ENCODE measurements around the gene OR10H1. TPM values are rescaled to one million over a fixed set of nuclear protein-coding genes. Genes with fewer than 3 reads are reported as not detected.
"Not testable (repeated sequence)": the region's sequence is repeated elsewhere in the genome, so short reads cannot be mapped to it uniquely, and the experiment has no call there.

Gene OR10H1
- total RNA-seq, 4 donors from 2014 or later: not detected

DNA sequence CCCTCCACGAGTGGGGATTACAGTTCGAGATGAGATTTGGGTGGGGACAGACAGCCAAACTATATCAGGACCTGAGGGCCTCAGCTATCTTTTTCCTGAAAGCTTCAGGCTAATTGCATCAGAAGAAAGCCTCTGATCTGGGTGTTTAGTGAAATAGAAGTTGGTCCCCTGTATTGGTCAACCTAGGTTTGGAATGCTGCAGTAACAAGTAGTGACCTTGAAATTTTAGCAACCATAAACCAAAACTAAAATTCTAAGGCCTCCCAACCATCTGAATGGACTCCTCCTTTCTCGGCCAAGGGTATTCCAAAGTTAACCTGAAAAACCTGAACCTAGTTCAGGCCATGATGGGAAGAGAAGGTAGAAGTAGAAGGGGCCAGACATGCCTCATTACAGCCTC, 34.9 kb upstream of the OR10H1 start:
- Histone ChIP-seq H3K9me3 (no peaks in the 10 kb centered on the region), H3K4me1 (no peaks in the 10 kb centered on the region), H3K36me3 (no peaks in the 10 kb centered on the region), H3K27ac (no peak overlapping the region), H3K27me3 (no peaks in the 10 kb centered on the region), H3K4me3 (no peak overlapping the region)
- no peak for DNase-seq
- TF ChIP-seq, protein P1, sequence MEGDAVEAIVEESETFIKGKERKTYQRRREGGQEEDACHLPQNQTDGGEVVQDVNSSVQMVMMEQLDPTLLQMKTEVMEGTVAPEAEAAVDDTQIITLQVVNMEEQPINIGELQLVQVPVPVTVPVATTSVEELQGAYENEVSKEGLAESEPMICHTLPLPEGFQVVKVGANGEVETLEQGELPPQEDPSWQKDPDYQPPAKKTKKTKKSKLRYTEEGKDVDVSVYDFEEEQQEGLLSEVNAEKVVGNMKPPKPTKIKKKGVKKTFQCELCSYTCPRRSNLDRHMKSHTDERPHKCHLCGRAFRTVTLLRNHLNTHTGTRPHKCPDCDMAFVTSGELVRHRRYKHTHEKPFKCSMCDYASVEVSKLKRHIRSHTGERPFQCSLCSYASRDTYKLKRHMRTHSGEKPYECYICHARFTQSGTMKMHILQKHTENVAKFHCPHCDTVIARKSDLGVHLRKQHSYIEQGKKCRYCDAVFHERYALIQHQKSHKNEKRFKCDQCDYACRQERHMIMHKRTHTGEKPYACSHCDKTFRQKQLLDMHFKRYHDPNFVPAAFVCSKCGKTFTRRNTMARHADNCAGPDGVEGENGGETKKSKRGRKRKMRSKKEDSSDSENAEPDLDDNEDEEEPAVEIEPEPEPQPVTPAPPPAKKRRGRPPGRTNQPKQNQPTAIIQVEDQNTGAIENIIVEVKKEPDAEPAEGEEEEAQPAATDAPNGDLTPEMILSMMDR (IDR thresholded peaks at IDR 0.05): no peak
- TF ChIP-seq POLR2A (IDR thresholded peaks at IDR 0.05): no peak

DNA sequence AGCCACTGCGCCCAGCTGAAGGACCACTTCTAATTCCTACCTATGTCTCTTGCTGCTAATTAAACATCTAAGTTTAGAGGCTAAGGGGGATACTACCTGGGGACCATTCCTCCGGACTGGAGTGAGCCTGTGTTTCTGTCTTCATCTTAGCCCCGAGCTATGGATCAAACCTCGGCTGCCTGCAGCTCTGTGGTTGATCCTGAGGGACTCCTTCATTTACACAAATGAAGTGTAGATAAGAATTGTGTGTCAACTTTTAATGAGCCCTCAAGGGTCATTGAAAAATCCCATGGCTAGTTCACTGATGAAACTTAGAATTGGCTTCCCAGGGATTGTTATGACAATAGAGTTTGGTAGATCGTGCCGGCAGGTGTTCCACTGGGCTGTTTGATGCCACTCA, 31.5 kb upstream of the OR10H1 start:
- Histone ChIP-seq H3K4me1 (no peaks in the 10 kb centered on the region), H3K36me3 (no peaks in the 10 kb centered on the region), H3K4me3 (no peak overlapping the region), H3K27ac (no peak overlapping the region), H3K27me3 (no peaks in the 10 kb centered on the region), H3K9me3 (no peaks in the 10 kb centered on the region)
- no peak for TF ChIP-seq POLR2A (IDR thresholded peaks at IDR 0.05)
- TF ChIP-seq, protein P1 (IDR thresholded peaks at IDR 0.05): no peak
- DNase-seq: no peak

DNA sequence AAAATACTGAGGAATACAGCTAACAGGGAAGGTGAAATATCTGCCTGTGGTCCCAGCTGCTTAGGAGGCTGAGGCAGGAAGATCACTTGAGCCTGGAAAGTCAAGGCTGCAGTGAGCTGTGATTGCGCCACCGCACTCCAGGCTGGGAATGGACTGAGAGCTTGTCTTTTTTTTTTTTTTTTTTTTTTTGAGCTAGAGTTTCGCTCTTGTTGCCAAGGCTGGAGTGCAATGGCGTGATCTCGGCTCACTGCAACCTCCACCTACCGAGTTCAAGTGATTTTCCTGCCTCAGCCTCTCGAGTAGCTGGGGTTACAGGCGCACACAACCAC, 28.4 kb upstream of the OR10H1 start:
- H3K36me3 ChIP-seq, H3K27ac ChIP-seq, H3K4me3 ChIP-seq, H3K9me3 ChIP-seq, H3K27me3 ChIP-seq, H3K4me1 ChIP-seq: not testable (repeated sequence)
- peak in 1 of 3 donors; percentile 52 for DNase-seq

DNA sequence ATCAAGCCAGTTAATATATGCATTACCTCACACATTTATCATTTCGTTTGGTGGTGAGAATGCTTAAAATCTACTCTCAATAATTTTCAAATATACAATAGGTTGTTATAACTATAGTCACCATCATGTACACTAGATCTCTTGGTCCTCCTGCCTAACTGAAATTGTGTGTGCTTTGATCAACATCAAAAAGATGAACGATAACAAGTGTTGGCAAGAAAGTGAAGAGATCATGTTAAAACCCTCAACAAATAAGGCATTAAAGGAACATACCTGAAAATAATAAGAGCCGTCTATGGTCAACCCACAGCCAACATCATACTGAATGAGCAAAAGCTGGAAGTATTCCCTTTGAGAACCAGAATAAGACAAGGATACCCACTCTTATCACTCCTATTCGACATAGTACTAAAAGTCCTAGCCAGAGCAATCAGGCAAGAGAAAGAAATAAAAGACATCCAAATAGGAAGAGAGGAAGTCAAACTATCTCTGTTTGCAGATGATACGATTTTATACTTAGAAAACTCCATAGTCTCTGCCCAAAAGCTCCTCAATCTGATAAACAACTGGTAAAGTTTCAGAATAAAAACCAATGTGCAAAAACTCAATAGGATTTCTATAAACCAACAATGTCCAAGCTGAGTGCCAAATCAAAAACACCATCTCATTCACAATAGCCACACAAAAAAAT, 27.9 kb upstream of the OR10H1 start:
- no peak for TF ChIP-seq POLR2A (IDR thresholded peaks at IDR 0.05)
- TF ChIP-seq, protein P1 (IDR thresholded peaks at IDR 0.05): no peak
- Histone ChIP-seq H3K36me3 (no peaks in the 10 kb centered on the region), H3K4me1 (no peaks in the 10 kb centered on the region), H3K27me3 (no peaks in the 10 kb centered on the region), H3K27ac (no peak overlapping the region), H3K4me3 (no peak overlapping the region), H3K9me3 (no peaks in the 10 kb centered on the region)
- no peak for DNase-seq

DNA sequence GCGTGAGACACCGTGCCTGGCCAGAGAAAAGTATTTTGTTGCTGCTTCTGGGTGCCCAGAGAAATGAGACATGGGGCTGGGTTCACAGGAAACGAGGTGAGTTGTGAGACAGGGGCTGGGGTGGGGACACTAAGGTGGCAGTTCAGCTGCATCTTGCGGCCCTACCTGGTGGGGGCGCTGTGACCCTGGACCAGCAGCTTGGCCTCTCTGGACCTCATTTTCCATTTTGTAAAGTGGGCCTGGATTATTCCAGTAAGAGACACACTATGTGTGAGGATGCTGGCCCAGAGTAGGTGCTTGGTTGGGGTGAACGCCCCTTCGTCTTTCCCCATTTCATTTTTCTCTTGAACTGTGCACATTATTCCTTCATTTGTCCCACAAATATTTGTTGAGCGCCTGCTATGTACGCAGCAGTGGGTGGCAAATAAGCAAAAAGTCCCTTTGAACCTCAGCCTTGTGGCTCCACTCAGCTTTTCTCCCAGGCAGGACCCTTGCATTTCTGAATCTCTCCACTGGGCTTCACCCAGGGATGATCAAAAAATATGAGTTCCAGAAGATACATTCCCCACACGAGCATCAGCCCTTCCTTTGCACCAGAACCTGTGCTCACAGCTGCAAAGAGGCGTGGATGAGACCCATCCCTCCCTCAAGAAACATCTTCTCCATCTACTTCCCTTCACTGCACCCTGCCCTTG, 26.6 kb upstream of the OR10H1 start:
- no peak for TF ChIP-seq POLR2A (IDR thresholded peaks at IDR 0.05)
- TF ChIP-seq, protein P1 (IDR thresholded peaks at IDR 0.05): no peak

DNA sequence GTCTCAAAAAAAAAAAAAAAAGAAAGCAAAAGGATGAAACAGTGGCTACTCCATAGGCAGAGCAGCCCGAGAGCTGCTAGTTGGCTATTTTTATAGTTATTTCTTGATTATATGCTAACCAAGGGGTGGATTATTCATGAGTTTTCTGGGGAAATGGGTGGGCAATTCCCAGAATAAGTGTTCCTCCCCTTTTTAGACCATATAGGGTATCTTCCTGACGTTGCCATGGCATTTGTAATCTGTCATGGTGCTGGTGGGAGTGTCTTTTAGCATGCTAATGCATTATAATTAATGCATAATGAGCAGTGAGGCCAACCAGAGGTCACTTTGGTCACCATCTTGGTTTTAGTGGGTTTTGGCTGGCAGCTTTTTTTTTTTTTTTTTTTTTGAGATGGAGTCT, 25.4 kb upstream of the OR10H1 start:
- Histone ChIP-seq H3K4me1 (peaks cover 0 to 2% (median 0%) of the 10 kb centered on the region in 4 donors), H3K36me3 (no peaks in the 10 kb centered on the region), H3K27ac (no peak overlapping the region), H3K27me3 (no peaks in the 10 kb centered on the region), H3K4me3 (no peak overlapping the region), H3K9me3 (no peaks in the 10 kb centered on the region)
- DNase-seq: no peak
- no peak for TF ChIP-seq POLR2A (IDR thresholded peaks at IDR 0.05)
- TF ChIP-seq, protein P1 (IDR thresholded peaks at IDR 0.05): no peak

More for the DNA sequence above, 26.6 kb upstream of the OR10H1 start:
- no peaks in the 10 kb centered on the region for H3K36me3 ChIP-seq
- no peaks in the 10 kb centered on the region for H3K27me3 ChIP-seq
- H3K27ac ChIP-seq: no peak overlapping the region
- no peak for DNase-seq
- no peaks in the 10 kb centered on the region for H3K9me3 ChIP-seq
- no peaks in the 10 kb centered on the region for H3K4me1 ChIP-seq
- no peak overlapping the region for H3K4me3 ChIP-seq

DNA sequence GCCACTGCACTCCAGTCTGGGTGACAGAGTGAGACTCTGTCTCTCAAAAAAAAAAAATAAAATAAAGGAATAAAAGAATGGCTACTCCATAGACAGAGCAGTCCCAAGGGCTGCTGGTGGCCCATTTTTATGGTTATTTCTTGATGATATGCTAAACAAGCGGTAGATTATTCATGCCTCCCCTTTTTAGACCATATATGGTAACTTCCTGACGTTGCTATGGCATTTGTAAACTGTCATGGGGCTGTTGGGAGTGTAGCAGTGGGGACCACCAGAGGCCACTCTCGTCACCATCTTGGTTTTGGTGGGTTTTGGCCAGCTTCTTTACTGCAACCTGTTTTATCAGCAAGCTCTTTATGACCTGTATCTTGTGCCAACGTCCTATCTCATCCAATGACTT, 24.4 kb upstream of the OR10H1 start:
- not testable (repeated sequence) for H3K27ac ChIP-seq, H3K36me3 ChIP-seq, DNase-seq, H3K27me3 ChIP-seq, H3K9me3 ChIP-seq, H3K4me1 ChIP-seq, H3K4me3 ChIP-seq
